IMR-90 (cell line): ENCODE measurements around the gene GPR39. TPM values are rescaled to one million over a fixed set of nuclear protein-coding genes. Genes with fewer than 3 reads are reported as not detected.

Experiments
- ATAC-seq: fragments of 200-7000 bp; cut with Tn5 transposase; 2 replicates; pipeline ENCODE4 v1.9.1; 2020; ENCODE audit warnings: low read depth, mild to moderate bottlenecking, moderate library complexity
- BruUV-seq: library from RNA; stranded (reverse); fragments of 400-500 nt; replicated peaks from 2 replicates; lab custom pipeline; 2021; lab: Mats Ljungman, UMichigan
- CTCF ChIA-PET: fragments of 300-600 bp; formaldehyde crosslinking; extraction: SDS; loops from one replicate; lab custom pipeline; 2021; ENCODE audit warnings: antibody characterized with exemption; lab: Yijun Ruan, JAX
- POLR2A ChIA-PET: fragments of 300-600 bp; sonication (Branson Sonifier 250); formaldehyde crosslinking; loops from one replicate; lab custom pipeline; 2022; ENCODE audit warnings: antibody characterized with exemption; ENCODE audit not compliant: unreplicated experiment; lab: Charles Lee
- DNase-seq: peaks from one replicate; pipeline ENCODE4 v3.0.0; 2013
- H2AFZ ChIP-seq: replicated peaks from 2 replicates; pipeline ENCODE3; 2013; ENCODE audit warnings: low read length, mild to moderate bottlenecking; ENCODE audit not compliant: poor library complexity
- H2AK5ac ChIP-seq: 2 replicates; pipeline ENCODE4 v1.6.1; 2013; ENCODE audit warnings: low read depth, low read length, inconsistent platforms
- H2AK9ac ChIP-seq: replicated peaks from 2 replicates; pipeline ENCODE3; 2013; ENCODE audit warnings: mild to moderate bottlenecking, low read depth, low read length, moderate library complexity; ENCODE audit not compliant: poor library complexity
- H2BK120ac ChIP-seq: 2 replicates; pipeline ENCODE4 v1.6.1; 2013; ENCODE audit warnings: low read depth, low read length, inconsistent platforms
- H2BK15ac ChIP-seq: 3 replicates; pipeline ENCODE4 v1.6.1; 2013; ENCODE audit warnings: low read depth, low read length, inconsistent platforms
- H2BK20ac ChIP-seq: 2 replicates; pipeline ENCODE4 v1.6.1; 2013; ENCODE audit warnings: low read depth, mild to moderate bottlenecking, inconsistent platforms, low read length, moderate library complexity
- H2BK5ac ChIP-seq: 2 replicates; pipeline ENCODE4 v1.6.1; 2013; ENCODE audit warnings: mild to moderate bottlenecking, low read depth, low read length, inconsistent platforms; ENCODE audit not compliant: poor library complexity, severe bottlenecking
- H3K14ac ChIP-seq: replicated peaks from 2 replicates; pipeline ENCODE4 v1.6.1; 2013; ENCODE audit warnings: low read depth, low read length, inconsistent platforms
- H3K18ac ChIP-seq: 2 replicates; pipeline ENCODE4 v1.6.1; 2013; ENCODE audit warnings: low read depth, low read length, control low read depth
- H3K23ac ChIP-seq: 2 replicates; pipeline ENCODE4 v1.6.1; 2013; ENCODE audit warnings: low read depth, low read length, inconsistent platforms
- H3K27ac ChIP-seq: 2 replicates; pipeline ENCODE4 v1.5.1; 2013; ENCODE audit warnings: mild to moderate bottlenecking, control low read depth, low read length; ENCODE audit not compliant: insufficient read depth
- H3K27me3 ChIP-seq: 2 replicates; pipeline ENCODE4 v1.6.1; 2013; ENCODE audit warnings: low read length; ENCODE audit not compliant: control insufficient read depth, insufficient read depth
- H3K36me3 ChIP-seq: 2 replicates; pipeline ENCODE4 v1.6.1; 2013; ENCODE audit warnings: low read length, mixed read lengths; ENCODE audit not compliant: control insufficient read depth, insufficient read depth
- H3K4ac ChIP-seq: 2 replicates; pipeline ENCODE4 v1.6.1; 2013; ENCODE audit warnings: low read depth, low read length, inconsistent platforms
- H3K4me1 ChIP-seq: 2 replicates; pipeline ENCODE4 v1.6.1; 2013; ENCODE audit warnings: low read length, mixed read lengths; ENCODE audit not compliant: control insufficient read depth, insufficient read depth
- H3K4me2 ChIP-seq: 2 replicates; pipeline ENCODE4 v1.6.1; 2013; ENCODE audit warnings: low read depth, mild to moderate bottlenecking, control low read depth, low read length, moderate library complexity
- H3K4me3 ChIP-seq: 2 replicates; pipeline ENCODE4 v1.5.1; 2013; ENCODE audit warnings: low read depth, mild to moderate bottlenecking, control low read depth, low read length, moderate library complexity; ENCODE audit not compliant: insufficient read depth
- H3K56ac ChIP-seq: 2 replicates; pipeline ENCODE4 v1.6.1; 2013; ENCODE audit warnings: low read length, inconsistent platforms; ENCODE audit not compliant: insufficient read depth; ENCODE audit errors: extremely low read depth
- H3K79me1 ChIP-seq, 2 experiments: 2 replicates each; pipeline ENCODE4 v1.6.1; 2013; ENCODE audit warnings: low read length in 2 of 2, inconsistent platforms in 1 of 2, low read depth in 1 of 2
- H3K9ac ChIP-seq: 2 replicates; pipeline ENCODE4 v1.6.1; 2013; ENCODE audit warnings: low read depth, low read length, control low read depth
- H3K9me1 ChIP-seq: 2 replicates; pipeline ENCODE4 v1.6.1; 2013; ENCODE audit warnings: low read length, inconsistent platforms; ENCODE audit not compliant: insufficient read depth
- H3K9me3 ChIP-seq: 2 replicates; pipeline ENCODE4 v1.6.1; 2013; ENCODE audit warnings: low read length; ENCODE audit not compliant: control insufficient read depth, insufficient read depth
- H4K20me1 ChIP-seq: 2 replicates; pipeline ENCODE4 v1.6.1; 2013; ENCODE audit warnings: low read length, inconsistent platforms; ENCODE audit not compliant: insufficient read depth
- H4K5ac ChIP-seq: 2 replicates; pipeline ENCODE4 v1.6.1; 2013; ENCODE audit warnings: mild to moderate bottlenecking, low read depth, low read length, control low read depth
- H4K8ac ChIP-seq, 2 experiments: 2 replicates each; pipeline ENCODE4 v1.6.1; 2013; ENCODE audit warnings: low read depth in 2 of 2, low read length in 2 of 2, control low read depth in 1 of 2, inconsistent platforms in 1 of 2
- H4K91ac ChIP-seq: 2 replicates; pipeline ENCODE4 v1.6.1; 2013; ENCODE audit warnings: low read depth, low read length, inconsistent platforms; ENCODE audit not compliant: insufficient read depth
- BHLHE40 ChIP-seq: fragments of 150-350 bp; IDR thresholded peaks from 2 replicates; pipeline ENCODE4 v1.6.1; 2016; ENCODE audit warnings: mild to moderate bottlenecking, low read depth, low read length
- CEBPB ChIP-seq: IDR thresholded peaks from 2 replicates; pipeline ENCODE4 v1.6.1; 2012; ENCODE audit warnings: low read depth, low read length, improper control_type of control experiment
- CTCF ChIP-seq: conservative IDR thresholded peaks from 2 replicates; pipeline ENCODE4 v1.5.1; 2012; ENCODE audit warnings: mild to moderate bottlenecking, low read depth, low read length, improper control_type of control experiment
- ELK1 ChIP-seq: fragments of 150-350 bp; IDR thresholded peaks from 2 replicates; pipeline ENCODE4 v1.6.1; 2016; ENCODE audit warnings: low read depth, mild to moderate bottlenecking, low read length, moderate library complexity, borderline replicate concordance
- FOS ChIP-seq: fragments of 150-350 bp; IDR thresholded peaks from 2 replicates; pipeline ENCODE4 v1.6.1; 2016; ENCODE audit warnings: low read depth, low read length
- MAZ ChIP-seq: IDR thresholded peaks from 2 replicates; pipeline ENCODE4 v1.6.1; 2012; ENCODE audit warnings: low read depth, mild to moderate bottlenecking, low read length, improper control_type of control experiment, moderate library complexity, borderline replicate concordance
- MXI1 ChIP-seq: IDR thresholded peaks from 2 replicates; pipeline ENCODE4 v1.6.1; 2012; ENCODE audit warnings: low read depth, mild to moderate bottlenecking, low read length, moderate library complexity, borderline replicate concordance
- NFE2L2 ChIP-seq: fragments of 150-350 bp; IDR thresholded peaks from 2 replicates; pipeline ENCODE4 v1.6.1; 2016; ENCODE audit warnings: low read depth, mild to moderate bottlenecking, low read length
- POLR2A ChIP-seq: IDR thresholded peaks from 2 replicates; pipeline ENCODE4 v1.6.1; 2012; ENCODE audit warnings: mild to moderate bottlenecking, low read depth, low read length
- RCOR1 ChIP-seq: IDR thresholded peaks from 2 replicates; pipeline ENCODE4 v1.6.1; 2012; ENCODE audit warnings: mild to moderate bottlenecking, low read length, improper control_type of control experiment; ENCODE audit not compliant: insufficient replicate concordance
- RFX5 ChIP-seq: IDR thresholded peaks from 2 replicates; pipeline ENCODE4 v1.8.0; 2012; ENCODE audit warnings: low read depth, mild to moderate bottlenecking, low read length, moderate library complexity
- WGBS, 2 experiments: methylation state at CpG; one replicate each; pipeline versions ENCODE4 v1.1.5 to v1.1.7; 2013; ENCODE audit warnings: missing lambda C conversion rate in 2 of 2; ENCODE audit not compliant: insufficient read length in 1 of 2; ENCODE audit errors: extremely low coverage in 2 of 2; 5-methylcytosine and 5-hydroxymethylcytosine counted together
- dilution Hi-C: fragments of 300-500 bp; cut with HindIII; formaldehyde crosslinking; loops from one replicate; pipeline ENCODE4 v1.14.3; 2018; ENCODE audit warnings: low sequenced_read_pairs; ENCODE audit not compliant: unreplicated experiment
- in situ Hi-C: fragments of 300-500 bp; cut with MboI; formaldehyde crosslinking; loops from 3 replicates; pipeline ENCODE4 v1.14.3; 2019; ENCODE audit warnings: low sequenced_read_pairs, inconsistent platforms, mixed read lengths
- intact Hi-C: fragments of 100-400 bp; cut with micrococcal nuclease; formaldehyde crosslinking; loops from 2 replicates; pipeline ENCODE4 v1.10.0; 2022
- polyA plus RNA-seq, 3 experiments: library from polyadenylated mRNA; depleted of rRNA; stranded (reverse); fragments of >200 nt; gene quantifications; 2 replicates each; pipeline ENCODE4 v1.2.3, GENCODE V29; 2012; ENCODE audit warnings: low replicate concordance in 1 of 3
- total RNA-seq: library from RNA; depleted of rRNA; stranded (reverse); fragments of >200 nt; gene quantifications from 2 replicates; pipeline ENCODE4 v1.2.3, GENCODE V29; 2012

GPR39 gene
- total and polyA plus RNA-seq, 2 of the 4 experiments (the other 2 are of a cell fraction) = 4.4 to 9.0 TPM

- no TSS peak for BruUV-seq
- Histone ChIP-seq H3K9me3 (peaks cover 22% of the 10 kb centered on the region), H3K14ac (no peak overlapping the region), H2BK15ac (no peak overlapping the region), H3K4me2 (no peak overlapping the region), H2BK120ac (no peak overlapping the region), H4K8ac (no peak overlapping the region), H3K36me3 (no peaks in the 10 kb centered on the region), H4K20me1 (no peaks in the 10 kb centered on the region), H4K91ac (no peak overlapping the region), H3K9ac (no peak overlapping the region), H3K18ac (no peak overlapping the region), H4K5ac (no peak overlapping the region), H3K79me1 (no peaks in the 10 kb centered on the region), H3K27ac (no peak overlapping the region), H3K27me3 (no peaks in the 10 kb centered on the region), H3K23ac (no peak overlapping the region), H3K4me3 (no peak overlapping the region), H2BK20ac (no peak overlapping the region), H2AFZ (no peak overlapping the region), H2BK5ac (no peak overlapping the region), H3K56ac (no peak overlapping the region), H3K4ac (no peak overlapping the region), H2AK9ac (no peak overlapping the region), H3K9me1 (no peaks in the 10 kb centered on the region), H2AK5ac (no peak overlapping the region), H3K4me1 (no peaks in the 10 kb centered on the region)
- dilution Hi-C loops (no loop called here), intact Hi-C loops (no loop called here), in situ Hi-C loops (no loop called here)
- ChIA-PET POLR2A (no interaction called here), CTCF (no interaction called here)
- ATAC-seq = no peak
- no peak for DNase-seq
- WGBS, 2 experiments = no CpG with 5 or more reads among the region's 2 CpGs
- no peak for TF ChIP-seq MXI1
- TF ChIP-seq RCOR1 = no peak
- no peak for TF ChIP-seq CTCF
- no peak for TF ChIP-seq RFX5
- TF ChIP-seq NFE2L2 = no peak
- TF ChIP-seq FOS = no peak
- no peak for TF ChIP-seq BHLHE40
- TF ChIP-seq POLR2A = no peak
- TF ChIP-seq MAZ = no peak
- no peak for TF ChIP-seq ELK1
- TF ChIP-seq CEBPB = no peak
Measured at GRCh38 chr2:132470746-132471145, 54.1 kb downstream of the GPR39 start.
